Left lung (tissue), 10 donors: ENCODE results near the gene PYGM. TPM values are rescaled to one million over a fixed set of nuclear protein-coding genes. Genes with fewer than 3 reads are reported as not detected.

ENCODE experiments used
- ATAC-seq: fragments of 200-7000 bp; cut with Tn5 transposase; one replicate; pipeline ENCODE4 v1.9.1; 2020; ENCODE audit warnings: moderate library complexity
- DNase-seq, 4 donors: peaks; one replicate each; pipeline ENCODE4 v3.0.0-alpha.2; 2013 to 2020
- H3K27ac ChIP-seq, 2 donors: fragments of 200-600 bp; sonication (generic) in 1 of 2; one replicate each; pipeline versions ENCODE4 v1.5.0 to v1.8.0; 2020 to 2021
- H3K27me3 ChIP-seq, 2 donors: fragments of 200-600 bp; sonication (generic) in 1 of 2; one replicate each; pipeline versions ENCODE4 v1.5.0 to v1.8.0; 2020 to 2021
- H3K36me3 ChIP-seq, 2 donors: fragments of 200-600 bp; sonication (generic) in 1 of 2; one replicate each; pipeline versions ENCODE4 v1.5.0 to v1.8.0; 2020 to 2021
- H3K4me1 ChIP-seq, 2 donors: fragments of 200-600 bp; one replicate each; pipeline ENCODE4 v1.8.0; 2021
- H3K4me3 ChIP-seq, 2 donors: fragments of 200-600 bp; sonication (generic) in 1 of 2; one replicate each; pipeline versions ENCODE4 v1.5.0 to v1.8.0; 2020 to 2021; ENCODE audit warnings: mild to moderate bottlenecking in 1 of 2
- H3K9me3 ChIP-seq, 2 donors: fragments of 200-600 bp; sonication (generic) in 1 of 2; one replicate each; pipeline versions ENCODE4 v1.5.0 to v1.8.0; 2020 to 2021
- CTCF ChIP-seq, 2 donors: fragments of 200-600 bp; sonication (generic) in 1 of 2; IDR thresholded peaks; one replicate each; pipeline versions ENCODE4 v1.5.0 to v1.8.0; 2021; ENCODE audit warnings: antibody characterized with exemption in 2 of 2
- intact Hi-C, 2 donors: fragments of 100-400 bp; cut with DNase I; formaldehyde crosslinking; loops; one replicate each; pipeline versions ENCODE4 v1.11.2 to v1.14.2; 2022
- polyA plus RNA-seq, 6 donors: library from polyadenylated mRNA; unstranded; fragments of 120-200 nt; gene quantifications; one replicate each; pipeline ENCODE4 v1.2.1, GENCODE V29; 2013; ENCODE audit not compliant: insufficient read length in 6 of 6
- total RNA-seq, 2 donors: library from RNA; stranded (reverse); fragmentation: NEBNext Ultra II Directional; extraction: Animal tissue kit (Norgen Biotek cat#: 25700); gene quantifications; one replicate each; pipeline ENCODE4 v1.2.1, GENCODE V29; 2021
- donor health status: DM: no; HTN: yes; CAD: no.
- donor health status: DM: no; HTN: no; CAD: no.

Gene PYGM
- total and polyA plus RNA-seq, 8 donors, result 1.3 to 4.4 (median 3.5) TPM

- DNase-seq, result peak in 1 of 4 donors; percentile 15
- Histone ChIP-seq H3K27me3 (no peaks in the 10 kb centered on the region), H3K4me3 (no peak overlapping the region), H3K4me1 (peaks cover 0 to 65% of the 10 kb centered on the region in 2 donors), H3K9me3 (no peaks in the 10 kb centered on the region), H3K36me3 (peaks cover 20 to 79% of the 10 kb centered on the region in 2 donors), H3K27ac (no peak overlapping the region)
- intact Hi-C loops, result no loop called here
- TF ChIP-seq CTCF (IDR thresholded peaks at IDR 0.05), result no peak
- no peak for ATAC-seq
These were observed 5.0 kb upstream of the PYGM start for GRCh38 chr11:64764753-64765152.

- intact Hi-C loops, result no loop called here
- peaks cover 20 to 72% of the 10 kb centered on the region in 2 donors for H3K36me3 ChIP-seq
- no peaks in the 10 kb centered on the region for H3K9me3 ChIP-seq
These were observed 4.4 kb upstream of the PYGM start for GRCh38 chr11:64764040-64764611.

GRCh38 chr11:64763526-64764039, 3.8 kb upstream of the PYGM start:
- Histone ChIP-seq H3K4me3 (no peak overlapping the region), H3K9me3 (no peaks in the 10 kb centered on the region), H3K27ac (peak overlapping the region; percentile 26 to 48), H3K27me3 (no peaks in the 10 kb centered on the region), H3K4me1 (peaks cover 0 to 68% of the 10 kb centered on the region in 2 donors), H3K36me3 (peaks cover 15 to 67% of the 10 kb centered on the region in 2 donors)
- TF ChIP-seq CTCF (IDR thresholded peaks at IDR 0.05), result no peak
- intact Hi-C loops, result no loop called here
- ATAC-seq, result no peak
- DNase-seq, result peak in 2 of 4 donors; percentile 27 to 50

More at GRCh38 chr11:64764040-64764611, 4.4 kb upstream of the PYGM start:
- peak overlapping the region; percentile 26 to 48 for H3K27ac ChIP-seq
- ATAC-seq (no peak), DNase-seq (peak in 1 of 4 donors; percentile 28)
- no peak overlapping the region for H3K4me3 ChIP-seq
- H3K4me1 ChIP-seq, result peaks cover 0 to 68% of the 10 kb centered on the region in 2 donors
- no peak for TF ChIP-seq CTCF (IDR thresholded peaks at IDR 0.05)
- H3K27me3 ChIP-seq, result no peaks in the 10 kb centered on the region

GRCh38 chr11:64762674-64763525, 3.1 kb upstream of the PYGM start:
- intact Hi-C loops, result no loop called here
- Histone ChIP-seq H3K36me3 (peaks cover 14 to 60% of the 10 kb centered on the region in 2 donors), H3K27ac (peak overlapping the region; percentile 26 to 48), H3K9me3 (no peaks in the 10 kb centered on the region), H3K4me3 (no peak overlapping the region), H3K27me3 (no peaks in the 10 kb centered on the region), H3K4me1 (peaks cover 0 to 62% of the 10 kb centered on the region in 2 donors)
- no peak for TF ChIP-seq CTCF (IDR thresholded peaks at IDR 0.05)
- ATAC-seq (no peak), DNase-seq (peak in 2 of 4 donors; percentile 17 to 23)

GRCh38 chr11:64762277-64762673, 2.5 kb upstream of the PYGM start:
- Histone ChIP-seq H3K36me3 (peaks cover 14 to 54% of the 10 kb centered on the region in 2 donors), H3K4me3 (no peak overlapping the region), H3K4me1 (peaks cover 0 to 56% of the 10 kb centered on the region in 2 donors), H3K27ac (no peak overlapping the region), H3K27me3 (no peaks in the 10 kb centered on the region), H3K9me3 (no peaks in the 10 kb centered on the region)
- TF ChIP-seq CTCF (IDR thresholded peaks at IDR 0.05), result no peak
- intact Hi-C loops, result no loop called here
- ATAC-seq (no peak), DNase-seq (peak in 2 of 4 donors; percentile 20 to 39)
